Transverse colon (tissue), 4 donors: Measurements from ENCODE around the gene P2RX2. TPM values are rescaled to one million over a fixed set of nuclear protein-coding genes. Genes with fewer than 3 reads are reported as not detected.

Experiments used
- DNase-seq: peaks from one replicate; pipeline ENCODE4 v3.0.0-alpha.2; 2019
- H3K27ac ChIP-seq, 4 donors: fragments of 200-600 bp; sonication (generic); 2 replicates each; pipeline ENCODE4 v1.5.1; 2016 to 2018; ENCODE audit warnings: inconsistent platforms in 4 of 4
- H3K27me3 ChIP-seq: fragments of 200-600 bp; sonication (generic); 2 replicates; pipeline ENCODE4 v1.5.1; 2017; ENCODE audit warnings: inconsistent platforms
- H3K36me3 ChIP-seq, 4 donors: fragments of 200-600 bp; sonication (generic); 2 replicates each; pipeline ENCODE4 v1.5.1; 2017 to 2019; ENCODE audit warnings: inconsistent platforms in 4 of 4
- H3K4me1 ChIP-seq, 4 donors: fragments of 200-600 bp; sonication (generic); 2 replicates each; pipeline ENCODE4 v1.5.1; 2017 to 2020; ENCODE audit warnings: inconsistent platforms in 4 of 4
- H3K4me3 ChIP-seq, 4 donors: fragments of 200-600 bp; sonication (generic); 1 replicate in 1 of 4; 2 replicates in 3 of 4; pipeline versions ENCODE4 v1.5.1 to v1.6.1; 2017 to 2019; ENCODE audit warnings: inconsistent platforms in 4 of 4
- H3K9me3 ChIP-seq, 2 donors: fragments of 200-600 bp; sonication (generic); 2 replicates each; pipeline ENCODE4 v1.5.1; 2017 to 2019; ENCODE audit warnings: inconsistent platforms in 2 of 2
- CTCF ChIP-seq, 5 experiments: fragments of 200-600 bp in 3 of 5; fragments of 450-650 bp in 2 of 5; sonication (generic) in 3 of 5; IDR thresholded peaks; 1 replicate in 2 of 5; 2 replicates in 3 of 5; pipeline ENCODE4 v1.5.1; 2016 to 2017; ENCODE audit warnings: antibody characterized with exemption in 5 of 5, inconsistent platforms in 3 of 5, mild to moderate bottlenecking in 2 of 5, moderate library complexity in 1 of 5
- EP300 ChIP-seq: sonication (generic); formaldehyde crosslinking; IDR thresholded peaks from one replicate; pipeline ENCODE4 v1.6.1; 2017; ENCODE audit warnings: antibody characterized with exemption, low read depth
- POLR2A ChIP-seq: fragments of 450-650 bp; IDR thresholded peaks from one replicate; pipeline ENCODE4 v1.6.1; 2016; ENCODE audit warnings: antibody characterized with exemption, mild to moderate bottlenecking, moderate library complexity
- POLR2AphosphoS5 ChIP-seq, 3 donors: sonication (generic); formaldehyde crosslinking; IDR thresholded peaks; one replicate each; pipeline ENCODE4 v1.6.1; 2016; ENCODE audit warnings: antibody characterized with exemption in 3 of 3
- WGBS, 2 donors: methylation state at CpG; one replicate each; pipeline ENCODE4 v1.1.5; 2018; ENCODE audit warnings: low coverage in 1 of 2; 5-methylcytosine and 5-hydroxymethylcytosine counted together
- in situ Hi-C, 4 donors: fragments of 200-750 bp; cut with MboI; loops; one replicate each; pipeline versions ENCODE4 v1.15.0 to v1.15.1; 2017; ENCODE audit warnings: low sequenced_read_pairs in 3 of 4, low pct_ligation_motif_present in 1 of 4, low pct_unique_long_range_greater_than_20kb in 1 of 4
- intact Hi-C: fragments of 100-400 bp; cut with DNase I; formaldehyde crosslinking; loops from one replicate; pipeline ENCODE4 v1.15.1; 2023; ENCODE audit warnings: low total_unique reads
- total RNA-seq, 4 donors: library from RNA; depleted of rRNA; stranded (reverse); fragments of >200 nt; gene quantifications; one replicate each; pipeline ENCODE4 v1.1.0, GENCODE V29; 2016

The P2RX2 gene
- total RNA-seq, 4 donors from 2014 or later: 0.96 to 2.1 TPM; not detected in 2

DNA sequence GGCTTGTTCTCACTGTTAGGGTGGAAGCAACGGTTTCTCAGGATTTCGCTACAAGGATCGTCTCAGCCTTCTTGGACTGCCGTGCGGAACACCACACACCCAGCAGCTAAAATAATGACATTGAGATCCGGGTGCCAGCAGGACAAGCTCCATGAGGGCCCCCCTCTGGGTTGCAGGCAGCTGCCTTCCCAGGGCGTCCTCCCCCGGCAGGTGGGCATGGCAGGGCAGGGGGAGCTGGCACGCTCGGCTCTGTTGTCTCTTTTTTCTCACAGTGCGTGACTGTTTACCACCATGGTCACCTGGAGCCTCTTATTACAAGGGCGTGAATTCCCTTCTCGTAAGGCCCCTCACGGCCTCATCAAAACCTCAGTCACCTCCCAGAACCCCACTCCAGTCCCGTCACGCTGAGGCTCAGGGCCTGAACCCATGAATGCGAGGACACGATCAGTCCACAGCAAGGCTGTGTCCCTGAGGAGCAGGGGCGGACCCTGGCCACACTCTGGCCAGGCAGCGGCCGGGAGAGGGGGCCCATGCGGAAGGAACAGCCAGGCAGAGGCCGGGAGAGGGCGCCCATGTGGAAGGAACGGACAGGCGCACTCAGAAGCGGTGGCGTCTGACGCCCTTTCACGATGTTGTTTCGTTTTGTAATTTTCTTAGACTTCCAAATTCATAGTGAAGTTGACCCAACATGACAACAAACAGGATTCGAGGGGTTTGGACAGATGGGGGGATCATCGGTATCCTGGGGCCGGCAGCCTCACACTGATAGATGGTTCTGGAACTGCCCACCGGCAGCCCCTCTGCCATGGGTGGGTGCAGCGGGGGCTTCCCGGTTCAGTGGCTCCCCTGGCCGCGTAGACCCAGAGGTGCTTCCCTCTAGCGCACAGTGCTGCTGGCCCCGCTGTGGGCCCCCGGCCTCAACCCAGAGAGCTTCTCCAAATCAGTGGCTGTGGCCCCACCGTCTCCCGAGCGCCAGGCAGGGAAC, 18.2 kb upstream of the P2RX2 start:
- H3K27me3 ChIP-seq: peaks cover 50% of the 10 kb centered on the region
- intact Hi-C loops: no loop called here
- in situ Hi-C loops: loop anchor here in 3 of 4 donors (25.0 kb wide), 1 partner anchor 188 kb away; no protein-coding TSS in a partner anchor
- TF ChIP-seq EP300: no peak
- TF ChIP-seq CTCF (IDR thresholded peaks at IDR 0.05): peak; percentile 48 to 62 (median 56)
- H3K27ac ChIP-seq: no peak overlapping the region
- H3K9me3 ChIP-seq: no peaks in the 10 kb centered on the region
- H3K4me1 ChIP-seq: peaks cover 0 to 35% (median 27%) of the 10 kb centered on the region in 4 donors
- no peaks in the 10 kb centered on the region for H3K36me3 ChIP-seq
- WGBS, 2 donors: 36% methylated on average over 45 of the region's 45 CpGs; no CpG with 5 or more reads in 1 of the 2 donors
- peak; percentile 71 for DNase-seq
- H3K4me3 ChIP-seq: peak overlapping the region in 3 of 4 donors; percentile 18 to 45 (median 27)

DNA sequence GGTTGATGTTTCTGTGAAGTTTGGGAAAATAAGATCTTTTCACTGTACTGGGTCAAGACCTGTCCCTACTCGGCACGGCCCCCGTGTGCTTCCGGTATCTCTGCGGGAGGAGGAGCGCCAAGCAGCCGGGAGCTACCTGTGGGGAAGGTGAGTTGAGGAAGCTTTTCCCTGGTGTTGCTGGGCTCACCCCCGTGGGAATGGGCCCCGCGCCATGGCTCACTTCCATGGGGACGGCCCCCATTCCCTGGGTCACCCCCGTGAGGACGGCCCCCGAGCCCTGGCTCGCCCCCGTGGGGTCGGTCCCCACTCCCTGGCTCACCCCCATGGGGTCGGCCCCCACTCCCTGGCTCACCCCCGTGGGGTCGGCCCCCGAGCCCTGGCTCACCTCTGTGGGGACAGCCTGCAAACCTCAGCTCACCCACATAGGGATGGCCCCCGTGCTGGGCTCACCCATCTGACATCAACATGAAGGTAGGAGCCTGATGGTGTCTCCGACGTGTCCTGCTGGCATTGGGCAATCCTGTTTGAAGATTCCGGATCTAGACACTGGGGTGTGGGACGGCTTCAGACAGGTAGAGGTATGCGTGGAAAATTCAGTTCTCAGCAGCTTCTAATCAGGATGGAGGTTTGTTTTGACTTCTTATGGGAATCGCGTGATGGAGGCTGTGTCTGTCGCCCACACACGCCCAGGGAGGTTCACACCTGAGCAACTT, 17.2 kb upstream of the P2RX2 start:
- Histone ChIP-seq H3K27ac (no peak overlapping the region), H3K27me3 (peaks cover 42% of the 10 kb centered on the region), H3K36me3 (no peaks in the 10 kb centered on the region), H3K9me3 (no peaks in the 10 kb centered on the region), H3K4me3 (no peak overlapping the region), H3K4me1 (peaks cover 0 to 35% (median 27%) of the 10 kb centered on the region in 4 donors)
- 74% methylated on average over 19 of the region's 31 CpGs; no CpG with 5 or more reads in 1 of the 2 donors for WGBS, 2 donors
- TF ChIP-seq POLR2A: no peak
- no peak for TF ChIP-seq EP300
- no peak for TF ChIP-seq POLR2AphosphoS5 (IDR thresholded peaks at IDR 0.05)
- no peak for TF ChIP-seq CTCF (IDR thresholded peaks at IDR 0.05)
- no peak for DNase-seq
- intact Hi-C loops (no loop called here), in situ Hi-C loops (loop anchor here in 3 of 4 donors (25.0 kb wide), 1 partner anchor 189 kb away; no protein-coding TSS in a partner anchor)

- TF ChIP-seq POLR2AphosphoS5 (IDR thresholded peaks at IDR 0.05) (no peak), EP300 (no peak), POLR2A (no peak), CTCF (IDR thresholded peaks at IDR 0.05) (no peak)
- H3K27ac ChIP-seq: peak overlapping the region in 3 of 4 donors; percentile 19 to 41 (median 28)
- H3K4me3 ChIP-seq: peak overlapping the region in 1 of 4 donors; percentile 27
These were observed 15.9 kb upstream of the P2RX2 start for GRCh38 chr12:132602572-132603239.

More at GRCh38 chr12:132602572-132603239, 15.9 kb upstream of the P2RX2 start:
- DNase-seq: peak; percentile 83
- intact Hi-C loops (no loop called here), in situ Hi-C loops (loop anchor here in 3 of 4 donors (25.0 kb wide), 1 partner anchor 190 kb away; no protein-coding TSS in a partner anchor)
- H3K4me1 ChIP-seq: peaks cover 0 to 33% (median 25%) of the 10 kb centered on the region in 4 donors
- H3K27me3 ChIP-seq: peaks cover 55% of the 10 kb centered on the region
- no peaks in the 10 kb centered on the region for H3K9me3 ChIP-seq
- WGBS, 2 donors: 30% methylated on average over 28 of the region's 29 CpGs; no CpG with 5 or more reads in 1 of the 2 donors
- no peaks in the 10 kb centered on the region for H3K36me3 ChIP-seq
